Hepatocyte (in vitro differentiated cells): Measurements from ENCODE around the gene ZC3H7B. TPM values are rescaled to one million over a fixed set of nuclear protein-coding genes. Genes with fewer than 3 reads are reported as not detected.

ENCODE experiments used
- DNase-seq: peaks from one replicate; pipeline ENCODE4 v3.0.0-alpha.2; 2016; ENCODE audit warnings: low spot score
- H2AFZ ChIP-seq: fragments of 200-600 bp; sonication (generic); 2 replicates; pipeline ENCODE4 v1.6.0; 2016; ENCODE audit warnings: antibody characterized with exemption, mild to moderate bottlenecking
- H3K27ac ChIP-seq: fragments of 200-600 bp; sonication (generic); 2 replicates; pipeline ENCODE4 v1.5.1; 2016; ENCODE audit warnings: mild to moderate bottlenecking
- H3K27me3 ChIP-seq: fragments of 200-600 bp; sonication (generic); 2 replicates; pipeline ENCODE4 v1.6.1; 2016
- H3K36me3 ChIP-seq: fragments of 200-600 bp; sonication (generic); replicated peaks from 2 replicates; pipeline ENCODE4 v1.5.1; 2016; ENCODE audit warnings: low read depth; ENCODE audit not compliant: insufficient read depth
- H3K4me1 ChIP-seq: fragments of 200-600 bp; sonication (generic); 2 replicates; pipeline ENCODE4 v1.5.1; 2016; ENCODE audit warnings: mild to moderate bottlenecking, moderate library complexity; ENCODE audit not compliant: insufficient read depth
- H3K4me2 ChIP-seq: fragments of 200-600 bp; sonication (generic); 2 replicates; pipeline ENCODE4 v1.6.0; 2016
- H3K4me3 ChIP-seq: fragments of 200-600 bp; sonication (generic); 2 replicates; pipeline ENCODE4 v1.5.1; 2016; ENCODE audit warnings: mild to moderate bottlenecking
- H3K79me2 ChIP-seq: fragments of 200-600 bp; sonication (generic); 2 replicates; pipeline ENCODE4 v1.6.0; 2017; ENCODE audit warnings: mild to moderate bottlenecking
- H3K9me2 ChIP-seq: fragments of 200-600 bp; sonication (generic); replicated peaks from 2 replicates; pipeline ENCODE4 v1.6.0; 2017; ENCODE audit warnings: mild to moderate bottlenecking; ENCODE audit not compliant: insufficient read depth
- H3K9me3 ChIP-seq: fragments of 200-600 bp; sonication (generic); 2 replicates; pipeline ENCODE4 v1.5.1; 2016; ENCODE audit warnings: low read depth, mild to moderate bottlenecking
- H4K20me1 ChIP-seq: fragments of 200-600 bp; sonication (generic); 2 replicates; pipeline ENCODE4 v1.6.0; 2016; ENCODE audit warnings: mild to moderate bottlenecking; ENCODE audit not compliant: insufficient read depth, poor library complexity, severe bottlenecking
- CTCF ChIP-seq: fragments of 200-600 bp; sonication (generic); IDR thresholded peaks from 2 replicates; pipeline ENCODE4 v1.5.1; 2016; ENCODE audit warnings: antibody characterized with exemption, mild to moderate bottlenecking; ENCODE audit not compliant: poor library complexity
- EZH2 ChIP-seq: fragments of 200-600 bp; sonication (generic); IDR thresholded peaks from 2 replicates; pipeline ENCODE4 v1.6.1; 2016; ENCODE audit warnings: antibody characterized with exemption, mild to moderate bottlenecking, borderline replicate concordance
- EZH2phosphoT487 ChIP-seq: fragments of 200-600 bp; sonication (generic); IDR thresholded peaks from one replicate; pipeline ENCODE4 v1.6.1; 2018; ENCODE audit warnings: antibody characterized with exemption, mild to moderate bottlenecking, low read depth, moderate library complexity; ENCODE audit not compliant: unreplicated experiment, severe bottlenecking
- WGBS: methylation state at CpG from one replicate; pipeline ENCODE4 v1.1.6; 2016; ENCODE audit warnings: low lambda C conversion rate; ENCODE audit errors: missing lambda C conversion rate; 5-methylcytosine and 5-hydroxymethylcytosine counted together
- polyA plus RNA-seq: library from polyadenylated mRNA; unstranded; fragments of >200 nt; fragmentation: Nextera tagmentation; extraction: Ambion mirVana; gene quantifications from 2 replicates; pipeline ENCODE4 v1.2.1, GENCODE V29; 2016
- total RNA-seq: library from RNA; depleted of rRNA; stranded (reverse); fragments of >200 nt; gene quantifications from 2 replicates; pipeline ENCODE4 v1.2.3, GENCODE V29; 2014

Gene ZC3H7B
- total and polyA plus RNA-seq, 2 experiments from 2014 or later, result 6.9 to 30.5 TPM

- H3K4me3 ChIP-seq, result no peak overlapping the region
- no peaks in the 10 kb centered on the region for H4K20me1 ChIP-seq
- no peak overlapping the region for H3K27ac ChIP-seq
- H2AFZ ChIP-seq, result no peak overlapping the region
- no peaks in the 10 kb centered on the region for H3K79me2 ChIP-seq
- no peaks in the 10 kb centered on the region for H3K27me3 ChIP-seq
- H3K4me1 ChIP-seq, result no peaks in the 10 kb centered on the region
- no peaks in the 10 kb centered on the region for H3K9me3 ChIP-seq
- H3K4me2 ChIP-seq, result no peak overlapping the region
- no peaks in the 10 kb centered on the region for H3K36me3 ChIP-seq
- no peak for DNase-seq
- 97% methylated on average over 7 of the region's 7 CpGs for WGBS
- H3K9me2 ChIP-seq, result no peaks in the 10 kb centered on the region
- no peak for TF ChIP-seq EZH2
Measured at GRCh38 chr22:41330169-41330568, 28.8 kb downstream of the ZC3H7B start.

- Histone ChIP-seq H3K4me1 (no peaks in the 10 kb centered on the region), H3K27ac (no peak overlapping the region), H3K9me3 (no peaks in the 10 kb centered on the region), H4K20me1 (no peaks in the 10 kb centered on the region), H2AFZ (no peak overlapping the region), H3K9me2 (no peaks in the 10 kb centered on the region), H3K4me2 (no peak overlapping the region), H3K27me3 (no peaks in the 10 kb centered on the region), H3K36me3 (no peaks in the 10 kb centered on the region), H3K4me3 (no peak overlapping the region), H3K79me2 (no peaks in the 10 kb centered on the region)
- 97% methylated on average over 15 of the region's 15 CpGs for WGBS
- no peak for DNase-seq
- TF ChIP-seq CTCF, result no peak
- TF ChIP-seq EZH2phosphoT487, result no peak
- TF ChIP-seq EZH2, result no peak
Measured at GRCh38 chr22:41332217-41332939, 31.1 kb downstream of the ZC3H7B start.

- Histone ChIP-seq H3K27ac (no peak overlapping the region), H3K4me2 (no peak overlapping the region), H2AFZ (no peak overlapping the region), H3K9me2 (no peaks in the 10 kb centered on the region), H4K20me1 (no peaks in the 10 kb centered on the region), H3K4me3 (no peak overlapping the region), H3K4me1 (no peaks in the 10 kb centered on the region), H3K36me3 (no peaks in the 10 kb centered on the region), H3K79me2 (no peaks in the 10 kb centered on the region), H3K27me3 (no peaks in the 10 kb centered on the region), H3K9me3 (no peaks in the 10 kb centered on the region)
- no peak for DNase-seq
- 95% methylated on average over 3 of the region's 3 CpGs for WGBS
- no peak for TF ChIP-seq EZH2phosphoT487
- TF ChIP-seq EZH2, result no peak
- no peak for TF ChIP-seq CTCF
Measured at GRCh38 chr22:41333806-41334205, 32.5 kb downstream of the ZC3H7B start.

GRCh38 chr22:41334215-41334614 lies 32.9 kb downstream of the ZC3H7B start:
- H2AFZ ChIP-seq, result no peak overlapping the region
- H4K20me1 ChIP-seq, result no peaks in the 10 kb centered on the region
- H3K4me1 ChIP-seq, result no peaks in the 10 kb centered on the region
- H3K9me3 ChIP-seq, result no peaks in the 10 kb centered on the region
- no peak overlapping the region for H3K4me2 ChIP-seq
- no peaks in the 10 kb centered on the region for H3K36me3 ChIP-seq
- TF ChIP-seq EZH2, result no peak
- TF ChIP-seq EZH2phosphoT487, result no peak
- no peak for TF ChIP-seq CTCF
- 93% methylated on average over 3 of the region's 3 CpGs for WGBS
- no peak overlapping the region for H3K27ac ChIP-seq
- H3K79me2 ChIP-seq, result no peaks in the 10 kb centered on the region
- H3K4me3 ChIP-seq, result no peak overlapping the region
- no peak for DNase-seq
- no peaks in the 10 kb centered on the region for H3K27me3 ChIP-seq
- no peaks in the 10 kb centered on the region for H3K9me2 ChIP-seq
